Embryonic facial prominence (tissue), 1 donor: Measurements from ENCODE around the gene PIP5KL1.

Experiments
- DNase-seq: peaks from one replicate; pipeline ENCODE4 v3.0.0-alpha.2; 2016; ENCODE audit errors: extremely low spot score

Gene PIP5KL1

GRCh38 chr9:127947841-127948710 is 17.5 kb upstream of the PIP5KL1 start:
- no peak for DNase-seq

GRCh38 chr9:127946728-127947127 is 16.2 kb upstream of the PIP5KL1 start:
- DNase-seq = no peak

DNA sequence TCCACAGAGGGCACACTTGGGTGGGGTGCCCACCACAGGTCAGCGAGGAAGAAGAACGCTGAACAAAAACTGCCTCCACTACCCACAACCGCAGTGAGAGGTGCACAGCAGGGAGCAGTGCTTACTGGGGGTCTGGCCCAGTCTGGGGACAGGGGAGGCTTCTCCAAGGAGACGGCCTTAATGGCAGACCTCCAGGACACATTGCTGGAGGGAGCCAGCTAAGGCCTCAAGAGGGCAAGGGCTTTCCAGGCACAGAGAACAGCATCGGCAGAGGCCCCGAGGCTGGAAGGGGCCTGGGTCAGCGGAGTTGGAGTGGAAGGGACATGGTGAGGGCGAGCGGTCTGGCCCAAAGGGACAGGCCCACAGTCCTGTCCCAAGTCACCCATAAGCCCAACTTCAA is 15.4 kb upstream of the PIP5KL1 start:
- DNase-seq = no peak

DNA sequence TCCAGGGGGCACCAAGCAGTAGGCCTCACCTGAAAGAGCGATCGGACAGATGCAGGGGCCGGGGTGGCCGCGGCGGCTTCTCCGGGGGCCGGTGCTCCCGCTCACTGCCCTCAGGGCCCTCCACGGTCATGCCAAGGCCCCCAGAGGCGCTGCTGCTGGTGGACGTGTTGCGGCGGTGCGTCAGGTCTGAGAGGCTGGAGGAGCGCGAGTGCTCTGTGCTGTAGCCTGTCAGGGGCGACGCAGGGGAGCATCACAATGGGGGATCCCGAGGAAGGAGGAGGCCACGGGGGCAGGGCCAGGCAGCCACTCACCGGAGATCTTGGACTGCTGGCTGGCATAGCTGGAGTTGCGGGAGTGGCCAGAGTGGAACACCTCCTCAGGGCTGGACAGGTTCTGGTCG is 14.8 kb upstream of the PIP5KL1 start:
- DNase-seq = no peak

DNA sequence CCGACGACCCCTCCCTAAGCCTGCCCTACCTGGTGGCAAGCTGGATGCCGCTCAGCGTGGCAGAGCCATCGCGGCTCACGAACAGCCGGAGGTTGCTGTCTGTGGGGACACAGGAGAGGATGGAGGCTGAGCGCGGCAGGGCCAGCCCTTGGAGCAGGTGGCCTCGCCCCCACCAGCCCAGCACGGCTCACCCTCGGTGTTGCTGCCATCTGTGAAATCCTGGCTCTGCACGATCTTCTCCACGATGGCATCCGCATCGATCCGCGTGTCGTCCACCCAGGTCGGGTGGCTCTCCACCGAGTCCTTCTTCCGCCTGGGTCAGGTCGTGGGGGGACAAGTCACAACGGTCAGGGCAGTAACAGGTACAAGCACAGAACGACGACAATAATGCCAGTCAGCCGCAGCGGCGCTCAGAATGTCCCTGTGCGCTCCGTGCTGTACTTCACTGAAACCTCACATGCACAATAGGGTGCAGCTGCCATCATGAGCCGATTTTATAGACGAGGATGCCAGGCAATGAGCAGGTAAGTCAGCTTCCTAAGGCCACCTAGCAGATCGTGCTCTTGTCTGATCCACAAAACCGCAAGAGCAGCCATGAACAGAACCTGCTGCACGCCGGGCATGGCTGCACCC is 14.1 kb upstream of the PIP5KL1 start:
- DNase-seq = no peak

GRCh38 chr9:127943731-127944144 is 13.2 kb upstream of the PIP5KL1 start:
- DNase-seq = no peak

DNA sequence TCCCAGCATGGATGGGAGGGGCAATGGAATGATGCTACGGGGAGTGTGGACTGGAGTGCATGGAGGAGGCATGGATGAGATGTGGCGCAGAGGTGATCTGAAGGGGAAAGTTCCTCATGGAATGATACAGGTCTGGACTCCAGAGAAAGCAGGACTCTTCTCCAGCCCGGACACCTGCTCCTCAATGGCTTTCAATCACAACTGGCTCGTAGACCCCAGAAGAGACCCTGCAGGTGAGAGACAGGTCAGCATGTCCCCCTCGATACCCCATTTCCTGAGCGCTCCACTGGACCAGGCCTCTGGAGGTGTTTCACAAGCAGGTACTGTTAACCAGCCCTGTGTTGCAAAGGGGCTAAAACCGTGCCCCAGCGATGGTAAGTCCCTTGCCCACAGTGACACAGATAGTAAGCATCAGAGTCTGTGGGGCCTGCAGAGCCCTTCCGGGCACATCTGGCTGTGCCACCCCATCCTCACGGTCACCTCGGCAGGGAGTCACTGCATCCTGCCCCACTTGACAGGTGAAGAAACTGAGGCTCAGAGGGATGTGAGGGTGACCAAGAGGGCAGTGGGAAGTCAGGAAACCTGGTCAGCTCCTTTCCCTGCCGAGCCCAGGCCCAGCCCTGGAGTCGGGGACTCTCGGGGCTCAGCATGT is 12.6 kb upstream of the PIP5KL1 start:
- DNase-seq = no peak

DNA sequence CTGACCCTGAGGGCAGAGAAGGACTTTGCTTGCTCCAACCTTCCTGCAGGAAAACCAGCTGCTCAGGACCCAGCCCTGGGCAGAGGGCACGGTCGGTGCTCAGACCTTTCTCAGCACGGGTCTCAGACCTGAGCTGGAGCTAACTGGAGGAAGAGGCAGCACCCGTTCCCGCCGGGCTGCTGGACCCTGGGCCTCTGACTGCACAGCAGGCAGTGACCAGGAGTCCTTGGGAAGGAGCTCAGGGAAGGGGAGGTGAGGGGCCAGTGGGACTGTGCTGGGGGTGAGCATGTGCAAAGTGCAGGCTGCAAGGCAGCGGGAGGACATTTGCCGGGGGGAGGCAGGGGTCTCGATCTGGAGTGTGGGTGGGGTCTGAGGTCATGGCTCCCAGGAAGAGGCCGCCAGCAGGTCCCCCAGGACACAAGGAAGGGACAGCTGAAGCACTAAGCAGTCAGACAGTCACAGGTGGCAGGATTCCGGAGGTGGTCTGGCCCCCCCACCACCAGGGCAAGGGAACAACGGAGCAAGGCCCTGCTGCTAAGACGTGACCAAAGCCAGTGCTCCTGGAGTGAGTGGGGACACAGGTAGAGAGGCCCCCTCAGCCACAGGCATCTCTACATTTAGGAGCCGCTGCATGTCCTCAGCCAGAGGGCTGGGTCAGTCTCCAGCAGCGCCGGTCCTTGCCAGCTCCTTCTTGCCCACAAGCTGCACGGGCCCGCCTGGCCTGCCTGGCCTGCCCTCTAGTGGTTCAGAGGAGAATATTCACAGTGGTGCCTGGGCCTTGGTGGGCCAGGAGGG is 11.8 kb upstream of the PIP5KL1 start:
- DNase-seq = no peak

- no peak for DNase-seq
These were observed 11.3 kb upstream of the PIP5KL1 start for GRCh38 chr9:127941961-127942215.

GRCh38 chr9:127941062-127941960 is 10.7 kb upstream of the PIP5KL1 start:
- no peak for DNase-seq

GRCh38 chr9:127940593-127940992 is 10.0 kb upstream of the PIP5KL1 start:
- DNase-seq = no peak

DNA sequence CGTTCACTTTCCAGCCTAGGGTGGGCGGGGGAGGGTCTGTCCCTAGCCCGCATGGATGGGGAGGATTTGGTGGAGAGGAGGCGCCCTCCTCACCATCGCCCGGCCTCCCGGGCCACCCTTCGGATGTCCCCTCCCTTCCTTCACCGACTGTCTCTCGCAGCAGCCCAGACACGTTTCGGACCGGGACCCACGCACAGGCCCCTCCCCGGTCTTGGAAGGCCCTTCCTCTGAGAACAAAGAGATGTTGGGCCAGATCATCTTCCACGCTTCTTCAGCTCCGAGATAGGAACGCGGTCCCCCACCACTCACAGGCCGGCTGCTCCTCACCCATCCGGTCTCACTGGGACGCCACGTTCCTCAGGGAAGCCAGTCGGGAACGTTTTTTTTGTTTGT is 7.7 kb upstream of the PIP5KL1 start:
- DNase-seq = no peak

GRCh38 chr9:127937388-127938297 is 7.1 kb upstream of the PIP5KL1 start, which contains the start of gene DPM2:
TSS of gene DPM2 (minus strand) at chr9:127937854. CDS start at chr9:127937820, 34 bp downstream.
- peak; percentile 82 for DNase-seq

DNA sequence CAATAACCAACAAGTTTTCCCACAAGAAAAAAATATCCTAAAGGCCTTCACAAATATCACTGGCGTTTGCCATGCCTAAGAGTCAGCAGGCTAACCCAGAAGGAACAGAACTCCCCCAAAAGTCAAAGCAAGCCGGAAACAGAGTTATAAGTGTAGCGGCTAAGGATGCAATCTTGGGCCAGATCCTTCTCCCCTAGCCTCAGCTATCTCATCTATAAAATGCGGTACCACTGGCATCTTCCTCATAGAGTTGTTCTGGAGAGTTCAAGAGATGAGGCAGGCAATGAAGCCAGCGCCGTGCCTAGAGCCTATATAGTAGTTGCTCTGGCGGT is 6.4 kb upstream of the PIP5KL1 start:
- DNase-seq = no peak

DNA sequence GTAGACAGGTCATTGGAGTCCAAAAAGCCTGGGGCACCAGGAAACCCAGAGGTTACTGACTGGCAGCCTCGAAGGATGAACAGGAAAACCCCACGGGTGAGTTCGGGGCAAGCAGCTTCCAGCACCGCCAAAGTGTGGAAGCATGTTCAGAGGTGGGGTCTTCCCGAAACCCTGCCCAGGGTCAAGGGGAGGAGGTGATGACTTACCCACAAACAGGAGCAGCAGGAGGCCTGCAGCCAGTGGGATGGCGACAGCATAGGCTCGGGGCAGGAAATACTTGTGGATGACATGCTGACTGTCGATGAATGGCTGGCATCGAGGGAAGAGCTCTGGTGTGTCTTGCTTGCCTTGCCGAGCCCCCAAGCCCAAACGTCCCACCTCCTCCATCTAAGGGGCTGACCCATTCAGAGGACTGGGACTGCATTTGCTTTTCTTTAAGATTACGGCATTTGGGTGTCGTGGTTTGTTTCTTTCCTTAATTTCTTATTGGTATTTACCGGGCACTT is 5.8 kb upstream of the PIP5KL1 start:
- DNase-seq = no peak

- DNase-seq = no peak
These were observed 5.2 kb upstream of the PIP5KL1 start for GRCh38 chr9:127935765-127936221.

DNA sequence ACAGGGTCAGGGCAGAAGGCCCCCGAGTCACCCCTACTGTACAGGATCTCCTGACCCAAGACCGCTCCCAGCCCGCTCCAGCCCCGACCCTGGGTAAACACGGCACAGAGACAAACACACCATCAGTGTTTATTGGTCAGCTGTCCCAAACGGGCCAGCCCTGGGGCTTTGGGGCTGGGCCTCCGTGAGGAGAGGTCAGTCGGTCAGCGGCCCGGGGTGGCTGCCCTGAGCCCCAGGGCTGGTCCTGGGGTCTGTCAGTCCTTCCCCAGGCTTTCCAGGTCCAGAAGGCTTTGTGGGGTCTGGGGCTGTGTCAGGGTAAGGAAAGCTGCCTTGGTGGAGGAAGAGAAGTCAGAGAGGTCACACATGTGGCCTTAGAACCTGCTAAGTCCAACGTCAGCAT is 4.4 kb upstream of the PIP5KL1 start:
- DNase-seq = no peak

DNA sequence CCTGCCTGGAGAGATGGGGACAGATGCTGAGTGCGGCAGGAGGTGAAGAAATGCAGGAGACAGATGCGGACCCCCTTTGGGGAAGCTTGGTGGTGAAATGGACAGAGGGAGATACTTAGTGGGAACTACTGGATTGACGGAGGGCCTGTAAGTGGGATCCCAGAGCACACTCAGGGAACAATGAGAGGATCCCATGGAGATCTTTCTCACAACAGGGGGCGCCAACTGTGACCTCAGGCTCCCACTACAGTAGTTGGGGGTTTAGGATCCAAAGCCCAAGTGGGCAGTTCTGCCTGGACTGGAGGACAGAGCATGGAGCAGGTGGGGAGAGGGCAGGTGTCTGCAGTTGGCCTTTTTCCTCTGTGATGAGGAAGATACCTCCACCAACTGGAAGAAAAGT is 3.7 kb upstream of the PIP5KL1 start:
- DNase-seq = no peak

- no peak for DNase-seq
These were observed 710 bp upstream of the PIP5KL1 start for GRCh38 chr9:127931092-127931881.
